ENCODE results near the gene NUDT19.

The NUDT19 gene

DNA sequence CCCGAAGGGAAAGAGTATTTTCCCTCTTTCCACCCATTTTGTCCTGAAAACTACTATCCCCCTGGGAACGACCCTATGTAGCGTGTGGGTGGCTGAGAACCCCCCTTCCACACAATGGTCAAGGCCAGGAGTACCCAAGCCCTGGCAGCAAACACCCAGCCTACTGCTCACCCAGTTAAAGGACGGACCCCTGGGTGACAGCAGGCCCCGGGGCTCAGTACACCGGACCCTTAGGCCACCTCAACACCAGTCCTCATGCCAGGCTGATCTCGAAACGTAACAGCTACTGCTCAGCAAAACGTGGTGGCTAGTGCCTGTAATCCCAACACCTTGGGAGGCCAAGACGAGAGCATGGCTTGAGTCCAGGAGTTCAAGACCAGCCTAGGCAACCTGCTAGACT, 18.0 kb upstream of the NUDT19 start:
- no peak for TF ChIP-seq POLR2A (IDR thresholded peaks at IDR 0.05; ENCODE audit: extremely low read depth, insufficient read length)
- TF ChIP-seq, protein P1, sequence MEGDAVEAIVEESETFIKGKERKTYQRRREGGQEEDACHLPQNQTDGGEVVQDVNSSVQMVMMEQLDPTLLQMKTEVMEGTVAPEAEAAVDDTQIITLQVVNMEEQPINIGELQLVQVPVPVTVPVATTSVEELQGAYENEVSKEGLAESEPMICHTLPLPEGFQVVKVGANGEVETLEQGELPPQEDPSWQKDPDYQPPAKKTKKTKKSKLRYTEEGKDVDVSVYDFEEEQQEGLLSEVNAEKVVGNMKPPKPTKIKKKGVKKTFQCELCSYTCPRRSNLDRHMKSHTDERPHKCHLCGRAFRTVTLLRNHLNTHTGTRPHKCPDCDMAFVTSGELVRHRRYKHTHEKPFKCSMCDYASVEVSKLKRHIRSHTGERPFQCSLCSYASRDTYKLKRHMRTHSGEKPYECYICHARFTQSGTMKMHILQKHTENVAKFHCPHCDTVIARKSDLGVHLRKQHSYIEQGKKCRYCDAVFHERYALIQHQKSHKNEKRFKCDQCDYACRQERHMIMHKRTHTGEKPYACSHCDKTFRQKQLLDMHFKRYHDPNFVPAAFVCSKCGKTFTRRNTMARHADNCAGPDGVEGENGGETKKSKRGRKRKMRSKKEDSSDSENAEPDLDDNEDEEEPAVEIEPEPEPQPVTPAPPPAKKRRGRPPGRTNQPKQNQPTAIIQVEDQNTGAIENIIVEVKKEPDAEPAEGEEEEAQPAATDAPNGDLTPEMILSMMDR (IDR thresholded peaks at IDR 0.05; ENCODE audit: low read depth, low read length) = no peak
- TF ChIP-seq MYC (IDR thresholded peaks at IDR 0.05; ENCODE audit: low read depth, low read length) = no peak
- no peak for TF ChIP-seq MAX (IDR thresholded peaks at IDR 0.05; ENCODE audit: low read depth, low read length)
- peak overlapping the region; percentile 83 for H3K4me3 ChIP-seq (ENCODE audit: low read depth, low read length)
- DNase-seq (ENCODE audit: low read depth) = peak; percentile 23

DNA sequence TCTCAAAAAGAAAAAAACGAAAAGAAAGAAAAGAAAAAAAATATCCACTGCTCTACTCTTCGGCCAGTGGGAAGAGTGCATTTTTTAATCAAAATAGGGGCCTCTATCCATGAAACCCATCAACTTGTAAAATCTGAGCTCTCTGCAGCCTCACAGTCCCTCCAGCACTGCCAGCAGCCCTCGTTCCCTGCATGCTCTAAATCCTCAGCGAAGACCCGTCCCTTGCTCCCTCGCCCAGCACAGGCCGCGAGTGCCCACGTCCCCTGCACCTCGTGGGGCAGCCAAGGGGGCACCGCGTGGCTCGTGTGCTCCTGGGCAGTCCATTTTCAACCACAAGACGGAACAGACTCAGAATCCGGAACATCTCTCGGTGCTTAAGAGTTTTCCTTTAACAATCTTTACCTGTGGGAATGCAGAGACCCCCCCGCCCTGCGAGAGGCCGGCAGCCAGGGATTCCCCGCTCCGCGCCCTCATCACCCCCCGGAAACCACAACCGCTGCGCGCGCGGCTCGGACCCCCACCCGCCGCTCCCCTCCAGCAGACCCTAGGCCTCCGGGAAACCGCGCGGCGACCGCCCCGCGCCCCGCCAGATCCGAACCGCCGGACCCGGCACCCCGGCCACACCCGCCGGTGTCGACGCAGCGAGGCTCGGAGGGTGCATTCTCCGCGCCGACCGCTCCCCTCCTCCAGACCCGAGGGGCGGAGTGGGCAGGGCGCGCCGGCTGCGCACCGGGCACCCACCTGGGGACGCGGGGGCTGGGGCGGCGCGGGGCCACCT, 17.3 kb upstream of the NUDT19 start:
- TF ChIP-seq, protein P1 (IDR thresholded peaks at IDR 0.05; ENCODE audit: low read depth, low read length) = no peak
- peak; percentile 44 for TF ChIP-seq MAX (IDR thresholded peaks at IDR 0.05; ENCODE audit: low read depth, low read length)
- TF ChIP-seq MYC (IDR thresholded peaks at IDR 0.05; ENCODE audit: low read depth, low read length) = peak; percentile 40; the same call in 1 of the 2 replicates
- no peak for TF ChIP-seq POLR2A (IDR thresholded peaks at IDR 0.05; ENCODE audit: extremely low read depth, insufficient read length)
- peak overlapping the region; percentile 83 for H3K4me3 ChIP-seq (ENCODE audit: low read depth, low read length)
- peak; percentile 40 for DNase-seq (ENCODE audit: low read depth)

DNA sequence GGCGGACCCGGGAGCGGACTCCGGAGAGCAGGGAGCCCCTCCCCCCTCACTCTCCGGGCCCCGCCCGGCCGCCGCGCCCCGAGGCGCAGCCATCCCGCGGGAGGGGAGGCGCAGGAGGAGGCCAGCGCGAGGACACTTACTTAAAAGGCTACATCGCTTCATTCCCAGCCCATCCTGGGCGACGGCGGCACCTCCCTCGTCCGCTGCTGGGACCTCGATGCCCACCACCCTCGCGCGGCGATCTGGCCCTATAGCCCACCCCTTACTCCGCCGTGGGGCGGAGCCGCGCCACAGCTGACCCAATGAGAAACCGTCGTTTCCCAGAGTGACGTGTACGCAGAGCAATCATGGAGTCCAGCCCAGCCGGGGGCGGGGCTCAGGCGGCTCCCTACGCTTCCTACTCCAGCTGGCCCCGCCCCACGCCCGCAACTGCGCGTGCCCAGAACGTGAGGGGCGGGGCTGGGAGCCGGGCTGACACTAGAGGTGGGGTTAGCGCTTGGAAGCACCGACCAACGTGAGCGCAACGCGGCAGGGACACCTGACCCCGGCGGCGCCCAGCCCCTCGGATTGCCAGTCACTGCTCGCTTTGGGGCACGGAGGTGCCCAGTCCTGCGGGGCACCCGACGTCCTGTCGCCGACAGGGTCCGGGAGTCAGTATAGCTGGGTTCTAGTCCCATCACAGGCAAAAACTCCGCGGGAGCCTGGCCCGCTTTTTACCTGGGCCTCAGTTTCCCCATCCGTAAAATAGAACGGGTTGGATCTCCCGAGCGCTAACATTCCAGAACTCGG, 16.5 kb upstream of the NUDT19 start, which contains the start of gene ANKRD27:
ANKRD27 (minus strand) TSS at position 250 of the 789 bp plus-strand sequence. CDS start 16,165 bp downstream, outside the sequence.
- H3K4me3 ChIP-seq (ENCODE audit: low read depth, low read length) = peak within 1 kb of the TSS; percentile 83
- peak; percentile 94 for DNase-seq (ENCODE audit: low read depth)
- TF ChIP-seq MYC (IDR thresholded peaks at IDR 0.05; ENCODE audit: low read depth, low read length) (peak; percentile 56), POLR2A (IDR thresholded peaks at IDR 0.05; ENCODE audit: extremely low read depth, insufficient read length) (peak; percentile 78), MAX (IDR thresholded peaks at IDR 0.05; ENCODE audit: low read depth, low read length) (0 out of 2 replicates have a peak, but pooled peaks have one; percentile 37)
- TF ChIP-seq, protein P1 (IDR thresholded peaks at IDR 0.05; ENCODE audit: low read depth, low read length) = no peak

DNA sequence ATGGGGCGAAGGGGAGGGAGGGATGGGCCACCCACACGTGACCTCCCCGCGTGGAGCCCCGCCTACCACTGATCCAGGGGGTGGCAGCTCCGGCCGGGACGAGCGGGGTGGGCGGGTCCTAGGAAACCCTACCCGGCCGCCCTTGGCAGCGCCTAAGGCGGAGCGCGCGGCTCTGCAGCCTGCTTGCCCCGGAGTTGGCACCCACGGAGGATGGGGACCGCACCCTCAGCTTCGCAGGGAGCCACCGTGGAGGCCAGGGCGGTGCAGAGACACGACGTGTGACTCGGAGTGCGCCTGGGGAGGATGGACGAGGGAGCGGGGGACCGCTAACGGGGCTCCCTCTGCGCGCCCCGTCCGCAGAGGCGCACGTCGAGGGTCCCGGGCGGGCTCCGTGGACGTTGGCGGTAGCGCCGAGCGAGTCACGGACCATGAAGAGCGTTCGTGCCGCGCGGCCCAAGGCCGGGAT, 15.9 kb upstream of the NUDT19 start, which contains the start of gene RGS9BP:
RGS9BP (plus strand) TSS at position 129 of the 466 bp plus-strand sequence. CDS start 416 bp downstream, outside the sequence.
- H3K4me3 ChIP-seq (ENCODE audit: low read depth, low read length) = peak within 1 kb of the TSS; percentile 83
- no peak for TF ChIP-seq MAX (IDR thresholded peaks at IDR 0.05; ENCODE audit: low read depth, low read length)
- TF ChIP-seq, protein P1 (IDR thresholded peaks at IDR 0.05; ENCODE audit: low read depth, low read length) = no peak
- TF ChIP-seq MYC (IDR thresholded peaks at IDR 0.05; ENCODE audit: low read depth, low read length) = no peak
- no peak for TF ChIP-seq POLR2A (IDR thresholded peaks at IDR 0.05; ENCODE audit: extremely low read depth, insufficient read length)
- peak; percentile 77 for DNase-seq (ENCODE audit: low read depth)

DNA sequence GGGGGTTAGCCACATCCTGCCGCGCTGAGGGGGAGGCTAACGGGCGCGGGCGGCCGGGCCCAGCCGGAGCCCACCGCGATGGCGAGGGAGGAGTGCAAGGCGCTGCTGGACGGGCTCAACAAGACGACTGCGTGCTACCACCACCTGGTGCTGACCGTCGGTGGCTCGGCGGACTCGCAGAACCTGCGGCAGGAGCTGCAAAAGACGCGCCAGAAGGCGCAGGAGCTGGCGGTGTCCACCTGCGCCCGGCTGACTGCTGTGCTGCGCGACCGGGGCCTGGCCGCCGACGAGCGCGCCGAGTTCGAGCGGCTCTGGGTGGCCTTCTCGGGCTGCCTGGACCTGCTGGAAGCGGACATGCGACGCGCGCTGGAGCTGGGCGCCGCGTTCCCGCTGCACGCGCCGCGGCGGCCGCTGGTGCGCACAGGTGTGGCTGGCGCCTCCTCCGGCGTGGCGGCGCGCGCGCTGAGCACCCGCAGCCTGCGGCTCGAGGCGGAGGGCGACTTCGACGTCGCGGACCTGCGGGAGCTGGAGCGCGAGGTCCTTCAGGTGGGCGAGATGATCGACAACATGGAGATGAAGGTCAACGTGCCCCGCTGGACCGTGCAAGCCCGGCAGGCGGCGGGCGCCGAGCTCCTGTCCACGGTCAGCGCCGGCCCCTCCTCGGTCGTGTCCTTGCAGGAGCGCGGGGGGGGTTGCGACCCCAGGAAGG, 15.3 kb upstream of the NUDT19 start:
- H3K4me3 ChIP-seq (ENCODE audit: low read depth, low read length) = peak overlapping the region; percentile 73
- DNase-seq (ENCODE audit: low read depth) = peak; percentile 70
- TF ChIP-seq MAX (IDR thresholded peaks at IDR 0.05; ENCODE audit: low read depth, low read length) (no peak), POLR2A (IDR thresholded peaks at IDR 0.05; ENCODE audit: extremely low read depth, insufficient read length) (no peak), MYC (IDR thresholded peaks at IDR 0.05; ENCODE audit: low read depth, low read length) (no peak)
- TF ChIP-seq, protein P1 (IDR thresholded peaks at IDR 0.05; ENCODE audit: low read depth, low read length) = no peak
